Loucy (cell line): ENCODE measurements around the gene SLC35B1.

Source experiments
- H2AFZ ChIP-seq: fragments of 200-600 bp; sonication (generic); 2 replicates; pipeline ENCODE4 v1.6.0; 2016; ENCODE audit warnings: antibody characterized with exemption, mild to moderate bottlenecking, low read length, moderate library complexity
- H3F3A ChIP-seq: fragments of 200-600 bp; 2 replicates; pipeline ENCODE4 v1.6.0; 2016; ENCODE audit warnings: antibody characterized with exemption, low read depth, mild to moderate bottlenecking
- H3K27me3 ChIP-seq: fragments of 200-600 bp; sonication (generic); 2 replicates; pipeline ENCODE4 v1.6.1; 2014; ENCODE audit warnings: low read length, mild to moderate bottlenecking; ENCODE audit not compliant: insufficient read depth, poor library complexity, severe bottlenecking
- H3K36me3 ChIP-seq: fragments of 200-600 bp; sonication (generic); 2 replicates; pipeline ENCODE4 v1.6.1; 2016; ENCODE audit warnings: low read length; ENCODE audit not compliant: insufficient read depth
- H3K4me1 ChIP-seq: fragments of 200-600 bp; sonication (generic); 2 replicates; pipeline ENCODE4 v1.5.1; 2014; ENCODE audit warnings: low read length, mild to moderate bottlenecking; ENCODE audit not compliant: insufficient read depth, poor library complexity, severe bottlenecking
- H3K4me2 ChIP-seq: fragments of 200-600 bp; sonication (generic); 2 replicates; pipeline ENCODE4 v1.6.0; 2014; ENCODE audit warnings: antibody characterized with exemption, low read length, low read depth, mild to moderate bottlenecking; ENCODE audit not compliant: poor library complexity, severe bottlenecking
- H3K4me3 ChIP-seq: fragments of 200-600 bp; sonication (generic); 2 replicates; pipeline ENCODE4 v1.5.1; 2014; ENCODE audit warnings: low read length, mild to moderate bottlenecking, mixed read lengths; ENCODE audit not compliant: poor library complexity, severe bottlenecking
- H3K79me2 ChIP-seq: fragments of 200-600 bp; sonication (generic); 2 replicates; pipeline ENCODE4 v1.6.1; 2014; ENCODE audit warnings: low read length; ENCODE audit not compliant: insufficient read depth
- H3K9ac ChIP-seq: fragments of 200-600 bp; sonication (generic); 2 replicates; pipeline ENCODE4 v1.6.0; 2014; ENCODE audit warnings: mild to moderate bottlenecking, low read depth, low read length, moderate library complexity; ENCODE audit not compliant: poor library complexity, severe bottlenecking
- H3K9me2 ChIP-seq: fragments of 200-600 bp; sonication (generic); replicated peaks from 2 replicates; pipeline ENCODE4 v1.6.1; 2016; ENCODE audit warnings: low read depth, low read length, mixed read lengths
- H3K9me3 ChIP-seq: fragments of 200-600 bp; sonication (generic); 2 replicates; pipeline ENCODE4 v1.6.1; 2014; ENCODE audit warnings: mild to moderate bottlenecking, antibody characterized with exemption, low read length, low read depth; ENCODE audit not compliant: insufficient read depth
- H4K20me1 ChIP-seq: fragments of 200-600 bp; sonication (generic); 2 replicates; pipeline ENCODE4 v1.6.0; 2014; ENCODE audit warnings: antibody characterized with exemption, low read length, mild to moderate bottlenecking; ENCODE audit not compliant: insufficient read depth, poor library complexity, severe bottlenecking
- EZH2phosphoT487 ChIP-seq: fragments of 200-600 bp; IDR thresholded peaks from 2 replicates; pipeline ENCODE4 v1.6.1; 2018; ENCODE audit warnings: antibody characterized with exemption, mild to moderate bottlenecking, moderate library complexity, borderline replicate concordance
- TF ChIP-seq, protein P1 (sequence below): fragments of 200-600 bp; sonication (generic); conservative IDR thresholded peaks from 2 replicates; pipeline ENCODE4 v1.5.1; 2014; ENCODE audit warnings: mild to moderate bottlenecking, antibody characterized with exemption, low read length

The SLC35B1 gene

DNA sequence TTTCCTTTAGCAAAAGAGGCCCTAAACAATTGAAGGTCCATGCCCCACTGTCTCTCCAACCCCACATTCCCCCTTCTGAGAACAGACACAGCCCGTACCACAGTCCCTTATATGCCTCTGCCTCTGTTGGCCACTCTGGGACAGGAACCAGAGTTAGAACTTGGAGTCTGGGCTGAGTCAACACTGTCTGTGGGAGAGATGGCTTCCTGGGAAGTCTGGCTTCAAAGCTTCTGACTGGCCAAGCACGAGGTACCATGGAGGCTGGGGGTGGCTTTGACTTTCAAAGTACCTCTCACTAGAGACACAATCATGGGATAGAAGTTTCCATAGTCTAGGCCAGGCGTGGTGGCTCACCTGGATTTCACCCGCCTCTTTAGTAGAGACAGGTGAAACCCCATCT, 15.0 kb downstream of the SLC35B1 start:
- no peak for TF ChIP-seq EZH2phosphoT487
- TF ChIP-seq, protein P1, sequence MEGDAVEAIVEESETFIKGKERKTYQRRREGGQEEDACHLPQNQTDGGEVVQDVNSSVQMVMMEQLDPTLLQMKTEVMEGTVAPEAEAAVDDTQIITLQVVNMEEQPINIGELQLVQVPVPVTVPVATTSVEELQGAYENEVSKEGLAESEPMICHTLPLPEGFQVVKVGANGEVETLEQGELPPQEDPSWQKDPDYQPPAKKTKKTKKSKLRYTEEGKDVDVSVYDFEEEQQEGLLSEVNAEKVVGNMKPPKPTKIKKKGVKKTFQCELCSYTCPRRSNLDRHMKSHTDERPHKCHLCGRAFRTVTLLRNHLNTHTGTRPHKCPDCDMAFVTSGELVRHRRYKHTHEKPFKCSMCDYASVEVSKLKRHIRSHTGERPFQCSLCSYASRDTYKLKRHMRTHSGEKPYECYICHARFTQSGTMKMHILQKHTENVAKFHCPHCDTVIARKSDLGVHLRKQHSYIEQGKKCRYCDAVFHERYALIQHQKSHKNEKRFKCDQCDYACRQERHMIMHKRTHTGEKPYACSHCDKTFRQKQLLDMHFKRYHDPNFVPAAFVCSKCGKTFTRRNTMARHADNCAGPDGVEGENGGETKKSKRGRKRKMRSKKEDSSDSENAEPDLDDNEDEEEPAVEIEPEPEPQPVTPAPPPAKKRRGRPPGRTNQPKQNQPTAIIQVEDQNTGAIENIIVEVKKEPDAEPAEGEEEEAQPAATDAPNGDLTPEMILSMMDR: no peak
- Histone ChIP-seq H2AFZ (no peak overlapping the region), H3K4me3 (no peak overlapping the region), H3F3A (no peaks in the 10 kb centered on the region), H3K36me3 (no peaks in the 10 kb centered on the region), H4K20me1 (no peaks in the 10 kb centered on the region), H3K4me2 (no peak overlapping the region), H3K9me3 (no peaks in the 10 kb centered on the region), H3K27me3 (no peaks in the 10 kb centered on the region), H3K9me2 (no peaks in the 10 kb centered on the region), H3K79me2 (no peaks in the 10 kb centered on the region), H3K4me1 (peaks cover 11% of the 10 kb centered on the region), H3K9ac (no peak overlapping the region)

DNA sequence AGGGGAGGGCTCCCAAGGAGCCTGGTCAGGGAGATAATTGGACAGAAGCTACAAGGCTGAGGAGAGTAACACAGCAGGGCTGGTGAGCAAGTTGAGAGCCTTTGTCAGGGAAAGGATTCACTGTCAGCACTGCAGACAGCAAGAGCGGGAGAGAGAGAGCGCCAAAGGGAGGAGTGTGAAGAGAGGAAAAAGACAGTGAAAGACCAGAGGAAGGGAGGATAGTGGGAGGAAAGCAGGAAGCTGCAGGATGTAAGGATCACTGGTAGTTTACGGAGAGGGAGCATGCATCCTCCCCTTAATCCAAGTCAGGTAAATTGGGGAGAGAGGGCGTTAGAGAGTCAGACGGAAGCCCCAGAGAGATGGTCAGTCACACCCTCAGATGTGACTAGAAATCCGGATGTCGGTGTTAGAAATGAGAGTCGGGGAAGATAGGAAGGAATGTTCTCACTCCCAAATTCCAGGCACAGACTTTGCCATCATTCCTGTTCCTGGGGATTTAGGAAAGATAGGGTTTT, 16.0 kb downstream of the SLC35B1 start:
- H3F3A ChIP-seq: no peaks in the 10 kb centered on the region
- H2AFZ ChIP-seq: no peak overlapping the region
- H3K9ac ChIP-seq: no peak overlapping the region
- no peak overlapping the region for H3K4me2 ChIP-seq
- H3K4me3 ChIP-seq: no peak overlapping the region
- H3K9me3 ChIP-seq: no peaks in the 10 kb centered on the region
- no peaks in the 10 kb centered on the region for H3K9me2 ChIP-seq
- TF ChIP-seq, protein P1: no peak
- TF ChIP-seq EZH2phosphoT487: no peak
- no peaks in the 10 kb centered on the region for H4K20me1 ChIP-seq
- H3K27me3 ChIP-seq: no peaks in the 10 kb centered on the region
- no peaks in the 10 kb centered on the region for H3K79me2 ChIP-seq
- peaks cover 14% of the 10 kb centered on the region for H3K4me1 ChIP-seq
- no peaks in the 10 kb centered on the region for H3K36me3 ChIP-seq

DNA sequence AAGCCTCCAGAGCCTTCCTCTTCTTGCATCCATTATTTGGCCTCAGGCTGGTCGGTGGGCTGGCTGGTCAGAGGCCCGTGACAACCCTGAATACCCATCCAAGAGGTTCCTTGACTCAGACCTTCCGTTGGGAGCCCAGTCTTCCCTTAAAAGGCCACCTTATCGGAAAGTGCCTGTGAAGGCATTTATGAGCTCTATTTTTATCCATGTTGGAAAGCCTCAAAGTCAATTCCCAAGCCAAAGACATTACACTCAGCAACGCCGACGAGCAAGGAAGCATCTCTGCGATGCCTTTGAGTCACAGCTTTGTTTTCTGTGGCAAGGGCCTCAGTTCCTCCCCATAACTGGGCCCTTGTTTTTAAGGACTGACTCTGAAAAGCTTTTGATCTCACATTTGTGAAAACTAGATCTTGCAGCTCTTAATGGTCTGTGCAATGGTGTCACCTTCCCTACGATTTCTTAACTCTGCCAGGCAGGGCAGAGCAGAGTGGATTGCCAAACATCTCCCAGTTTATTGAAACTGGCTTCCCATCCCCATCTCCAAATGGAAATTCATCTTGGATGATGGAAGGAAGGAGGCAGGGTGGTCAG, 16.6 kb downstream of the SLC35B1 start:
- no peaks in the 10 kb centered on the region for H3K79me2 ChIP-seq
- no peak overlapping the region for H2AFZ ChIP-seq
- TF ChIP-seq, protein P1: no peak
- no peak for TF ChIP-seq EZH2phosphoT487
- H3K27me3 ChIP-seq: no peaks in the 10 kb centered on the region
- H3K9me2 ChIP-seq: no peaks in the 10 kb centered on the region
- no peak overlapping the region for H3K4me3 ChIP-seq
- H3K9me3 ChIP-seq: no peaks in the 10 kb centered on the region
- H4K20me1 ChIP-seq: no peaks in the 10 kb centered on the region
- no peak overlapping the region for H3K9ac ChIP-seq
- H3K36me3 ChIP-seq: no peaks in the 10 kb centered on the region
- peaks cover 14% of the 10 kb centered on the region for H3K4me1 ChIP-seq
- no peak overlapping the region for H3K4me2 ChIP-seq
- H3F3A ChIP-seq: no peaks in the 10 kb centered on the region
